HG03066 (cell line): ENCODE results near the gene C1R.
A peak's percentile ranks its signal among the peaks of the same experiment; 100 is the strongest.

ENCODE experiments used
- ATAC-seq: cut with Tn5 transposase; IDR thresholded peaks from one replicate; pipeline ENCODE4 v1.9.1; 2021; ENCODE audit warnings: low read depth; ENCODE audit not compliant: unreplicated experiment

The C1R gene

GRCh38 chr12:7092229-7092985 lies at the start of gene C1R:
Gene C1R, minus strand, starts transcription at chr12:7092445. Its CDS starts 57 bp downstream, at chr12:7092388.
- ATAC-seq = no peak

GRCh38 chr12:7141351-7142005 lies 49.2 kb upstream of the C1R start:
- no peak for ATAC-seq

GRCh38 chr12:7139200-7139599 lies 47.0 kb upstream of the C1R start:
- ATAC-seq = no peak

- no peak for ATAC-seq
Measured at GRCh38 chr12:7137908-7138307, 45.7 kb upstream of the C1R start.

GRCh38 chr12:7136676-7137075 lies 44.4 kb upstream of the C1R start:
- no peak for ATAC-seq

GRCh38 chr12:7136071-7136470 lies 43.8 kb upstream of the C1R start:
- no peak for ATAC-seq

- ATAC-seq = no peak
Measured at GRCh38 chr12:7134396-7135166, 42.3 kb upstream of the C1R start.

- no peak for ATAC-seq
Measured at GRCh38 chr12:7131502-7131866, 39.2 kb upstream of the C1R start.

GRCh38 chr12:7130701-7131501 lies 38.7 kb upstream of the C1R start:
- ATAC-seq = peak; percentile 43

- ATAC-seq = peak; percentile 80
Measured at GRCh38 chr12:7129872-7130691, 37.8 kb upstream of the C1R start, which contains the start of gene CLSTN3. Gene CLSTN3, plus strand, starts transcription at chr12:7130371. Its CDS starts 278 bp downstream, at chr12:7130649.

GRCh38 chr12:7129287-7129871 lies 37.1 kb upstream of the C1R start:
- no peak for ATAC-seq

GRCh38 chr12:7128681-7129286 lies 36.5 kb upstream of the C1R start, which contains the start of gene RBP5:
Gene RBP5, minus strand, starts transcription at chr12:7128889. Its CDS starts 114 bp downstream, at chr12:7128775.
- no peak for ATAC-seq

- no peak for ATAC-seq
Measured at GRCh38 chr12:7127916-7128626, 35.8 kb upstream of the C1R start.

GRCh38 chr12:7125632-7126227 lies 33.5 kb upstream of the C1R start:
- ATAC-seq = no peak

GRCh38 chr12:7123806-7124522 lies 31.7 kb upstream of the C1R start:
- no peak for ATAC-seq

- no peak for ATAC-seq
Measured at GRCh38 chr12:7122811-7123769, 30.8 kb upstream of the C1R start.
